ENCODE data around the gene SH3TC1. TPM values are rescaled to one million over a fixed set of nuclear protein-coding genes. Genes with fewer than 3 reads are reported as not detected.

Gene SH3TC1
- total RNA-seq, 1 donor from 2014 or later, result 1.2 TPM

DNA sequence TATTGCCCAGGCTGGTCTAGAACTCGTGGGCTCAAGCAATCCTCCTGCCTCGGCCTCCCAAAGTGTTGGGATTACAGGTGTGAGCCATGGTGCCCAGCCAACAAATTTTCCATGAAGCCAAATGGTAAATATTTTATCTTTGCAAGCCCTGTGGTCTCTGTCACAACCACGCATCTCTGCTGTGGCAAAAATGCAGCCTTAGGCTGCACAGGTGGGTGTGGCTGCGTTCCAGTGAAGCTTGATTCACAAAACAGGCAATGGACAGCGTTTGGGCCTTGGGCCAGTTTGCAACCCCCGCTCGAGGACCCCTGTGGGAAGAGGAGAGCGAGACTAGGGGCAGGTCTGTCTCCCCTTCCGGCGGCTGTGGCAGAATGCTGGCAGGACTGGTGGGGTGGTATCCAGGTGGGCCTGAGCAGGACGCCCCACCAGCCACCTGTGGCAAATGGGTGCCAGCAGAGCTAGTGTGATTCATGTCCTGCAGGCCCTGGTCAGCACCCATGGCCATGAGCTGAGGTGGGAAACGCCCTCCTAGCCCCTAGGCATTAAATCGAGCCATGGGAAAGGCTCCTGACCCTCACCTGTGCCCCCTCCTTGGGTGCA lies 90.2 kb downstream of the SH3TC1 start:
- peaks cover 31% of the 10 kb centered on the region for H3K36me3 Mint-ChIP-seq (ENCODE audit: low read depth, unreplicated experiment)

DNA sequence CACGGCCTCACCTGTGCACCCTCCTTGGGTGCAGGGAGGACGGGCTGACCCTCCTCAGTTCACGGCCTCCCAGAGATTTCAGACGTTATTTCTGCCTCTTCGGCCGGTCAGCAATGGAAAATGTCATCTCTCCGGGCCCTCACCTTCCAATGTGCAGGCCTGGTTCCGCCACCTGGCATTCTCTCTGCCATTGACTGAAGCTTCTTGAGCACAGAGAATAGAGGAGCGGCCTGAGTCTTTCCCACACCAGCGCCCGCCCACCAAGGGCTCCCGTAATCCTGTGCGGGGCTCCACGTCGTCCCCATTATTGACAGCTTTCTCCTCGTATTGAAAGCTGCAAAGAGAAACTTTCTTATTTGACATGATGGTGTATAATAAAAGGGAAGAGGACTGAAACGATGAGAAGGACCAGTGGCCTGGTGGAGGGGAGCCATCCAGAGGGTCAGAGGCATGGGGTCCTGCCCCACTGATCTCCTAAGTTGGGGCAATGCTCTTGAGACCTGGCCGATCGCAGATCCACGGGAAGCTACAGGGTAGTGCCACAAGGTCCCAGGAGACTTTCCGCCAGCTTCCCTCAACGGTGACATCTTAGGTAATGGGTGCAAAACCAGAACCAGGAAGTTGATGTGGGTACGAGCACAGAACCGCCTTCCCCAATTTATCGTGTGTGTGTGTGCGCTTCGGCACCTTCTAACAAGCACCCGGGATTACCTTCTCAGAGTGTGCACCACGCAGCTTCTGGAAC lies 91.0 kb downstream of the SH3TC1 start:
- no peaks in the 10 kb centered on the region for H3K4me1 Mint-ChIP-seq (ENCODE audit: low read depth, unreplicated experiment)
- Histone ChIP-seq H3K27me3 (ENCODE audit: insufficient read depth, low read length) (no peaks in the 10 kb centered on the region), H3K4me2 (ENCODE audit: low read length) (no peak overlapping the region), H3K27ac (ENCODE audit: low read depth, low read length) (no peak overlapping the region), H3K9ac (ENCODE audit: low read length) (no peak overlapping the region), H3K36me3 (ENCODE audit: insufficient read depth, low read length) (no peaks in the 10 kb centered on the region), H3K79me2 (ENCODE audit: insufficient read depth, low read length) (no peaks in the 10 kb centered on the region), H3K9me3 (ENCODE audit: insufficient read depth, low read depth, low read length) (no peaks in the 10 kb centered on the region), H4K20me1 (ENCODE audit: insufficient read depth, low read length) (no peaks in the 10 kb centered on the region), H3K4me1 (ENCODE audit: insufficient read depth, low read length) (no peaks in the 10 kb centered on the region), H2AFZ (ENCODE audit: low read depth, low read length) (no peak overlapping the region), H3K4me3 (ENCODE audit: insufficient read depth, low read depth, low read length) (no peak overlapping the region)
- no peak overlapping the region for H3K4me3 Mint-ChIP-seq (ENCODE audit: unreplicated experiment)
- FAIRE-seq, result no peak
- no peak for TF ChIP-seq EZH2 (IDR thresholded peaks at IDR 0.05; ENCODE audit: insufficient read depth, low read length)
- TF ChIP-seq, protein P1, sequence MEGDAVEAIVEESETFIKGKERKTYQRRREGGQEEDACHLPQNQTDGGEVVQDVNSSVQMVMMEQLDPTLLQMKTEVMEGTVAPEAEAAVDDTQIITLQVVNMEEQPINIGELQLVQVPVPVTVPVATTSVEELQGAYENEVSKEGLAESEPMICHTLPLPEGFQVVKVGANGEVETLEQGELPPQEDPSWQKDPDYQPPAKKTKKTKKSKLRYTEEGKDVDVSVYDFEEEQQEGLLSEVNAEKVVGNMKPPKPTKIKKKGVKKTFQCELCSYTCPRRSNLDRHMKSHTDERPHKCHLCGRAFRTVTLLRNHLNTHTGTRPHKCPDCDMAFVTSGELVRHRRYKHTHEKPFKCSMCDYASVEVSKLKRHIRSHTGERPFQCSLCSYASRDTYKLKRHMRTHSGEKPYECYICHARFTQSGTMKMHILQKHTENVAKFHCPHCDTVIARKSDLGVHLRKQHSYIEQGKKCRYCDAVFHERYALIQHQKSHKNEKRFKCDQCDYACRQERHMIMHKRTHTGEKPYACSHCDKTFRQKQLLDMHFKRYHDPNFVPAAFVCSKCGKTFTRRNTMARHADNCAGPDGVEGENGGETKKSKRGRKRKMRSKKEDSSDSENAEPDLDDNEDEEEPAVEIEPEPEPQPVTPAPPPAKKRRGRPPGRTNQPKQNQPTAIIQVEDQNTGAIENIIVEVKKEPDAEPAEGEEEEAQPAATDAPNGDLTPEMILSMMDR (IDR thresholded peaks at IDR 0.05; ENCODE audit: insufficient read depth, low read depth, low read length), result no peak
- peaks cover 16% of the 10 kb centered on the region for H3K27me3 Mint-ChIP-seq (ENCODE audit: low read depth, unreplicated experiment)
- H3K36me3 Mint-ChIP-seq (ENCODE audit: low read depth, unreplicated experiment), result peaks cover 35% of the 10 kb centered on the region
- H3K9me3 Mint-ChIP-seq (ENCODE audit: unreplicated experiment), result peaks cover 2% of the 10 kb centered on the region
- H3K27ac Mint-ChIP-seq (ENCODE audit: unreplicated experiment), result no peak overlapping the region
- no peak for DNase-seq (ENCODE audit: low read depth)

More for the DNA sequence above, 90.2 kb downstream of the SH3TC1 start:
- Histone ChIP-seq H3K9ac (ENCODE audit: low read length) (no peak overlapping the region), H3K4me1 (ENCODE audit: insufficient read depth, low read length) (no peaks in the 10 kb centered on the region), H3K4me2 (ENCODE audit: low read length) (no peak overlapping the region), H3K27me3 (ENCODE audit: insufficient read depth, low read length) (no peaks in the 10 kb centered on the region), H3K4me3 (ENCODE audit: insufficient read depth, low read depth, low read length) (no peak overlapping the region), H3K27ac (ENCODE audit: low read depth, low read length) (no peak overlapping the region), H3K79me2 (ENCODE audit: insufficient read depth, low read length) (no peaks in the 10 kb centered on the region), H4K20me1 (ENCODE audit: insufficient read depth, low read length) (no peaks in the 10 kb centered on the region), H3K9me3 (ENCODE audit: insufficient read depth, low read depth, low read length) (no peaks in the 10 kb centered on the region), H3K36me3 (ENCODE audit: insufficient read depth, low read length) (no peaks in the 10 kb centered on the region), H2AFZ (ENCODE audit: low read depth, low read length) (no peak overlapping the region)
- no peak overlapping the region for H3K4me3 Mint-ChIP-seq (ENCODE audit: unreplicated experiment)
- peaks cover 19% of the 10 kb centered on the region for H3K27me3 Mint-ChIP-seq (ENCODE audit: low read depth, unreplicated experiment)
- FAIRE-seq (no peak), DNase-seq (ENCODE audit: low read depth) (no peak)
- H3K27ac Mint-ChIP-seq (ENCODE audit: unreplicated experiment), result no peak overlapping the region
- H3K4me1 Mint-ChIP-seq (ENCODE audit: low read depth, unreplicated experiment), result no peaks in the 10 kb centered on the region
- peaks cover 2% of the 10 kb centered on the region for H3K9me3 Mint-ChIP-seq (ENCODE audit: unreplicated experiment)
- no peak for TF ChIP-seq EZH2 (IDR thresholded peaks at IDR 0.05; ENCODE audit: insufficient read depth, low read length)
- TF ChIP-seq, protein P1 (IDR thresholded peaks at IDR 0.05; ENCODE audit: insufficient read depth, low read depth, low read length), result no peak

DNA sequence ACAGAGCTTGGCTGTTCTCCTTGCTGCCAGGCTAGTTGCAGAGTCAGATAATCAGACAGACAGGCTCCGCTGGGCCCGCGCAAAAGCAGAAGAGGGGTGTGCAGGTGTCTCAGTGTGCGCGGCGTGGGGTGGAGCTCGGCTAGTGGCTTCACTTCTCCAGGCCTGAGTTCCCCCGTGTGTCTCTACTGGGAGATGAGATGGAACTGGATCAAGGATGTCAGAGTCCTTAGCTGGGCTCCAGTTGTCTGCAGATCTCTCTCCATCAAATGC lies 91.5 kb downstream of the SH3TC1 start:
- H3K4me2 ChIP-seq (ENCODE audit: low read length), result no peak overlapping the region
- no peak for FAIRE-seq
- Mint-ChIP-seq H3K36me3 (ENCODE audit: low read depth, unreplicated experiment) (peaks cover 34% of the 10 kb centered on the region), H3K4me1 (ENCODE audit: low read depth, unreplicated experiment) (no peaks in the 10 kb centered on the region), H3K27ac (ENCODE audit: unreplicated experiment) (no peak overlapping the region), H3K4me3 (ENCODE audit: unreplicated experiment) (no peak overlapping the region), H3K9me3 (ENCODE audit: unreplicated experiment) (no peaks in the 10 kb centered on the region), H3K27me3 (ENCODE audit: low read depth, unreplicated experiment) (peaks cover 13% of the 10 kb centered on the region)
- no peak overlapping the region for H3K27ac ChIP-seq (ENCODE audit: low read depth, low read length)
- no peaks in the 10 kb centered on the region for H3K36me3 ChIP-seq (ENCODE audit: insufficient read depth, low read length)
- H4K20me1 ChIP-seq (ENCODE audit: insufficient read depth, low read length), result no peaks in the 10 kb centered on the region
- H3K79me2 ChIP-seq (ENCODE audit: insufficient read depth, low read length), result no peaks in the 10 kb centered on the region
- TF ChIP-seq, protein P1 (IDR thresholded peaks at IDR 0.05; ENCODE audit: insufficient read depth, low read depth, low read length), result no peak
- TF ChIP-seq EZH2 (IDR thresholded peaks at IDR 0.05; ENCODE audit: insufficient read depth, low read length), result no peak
- H3K9ac ChIP-seq (ENCODE audit: low read length), result no peak overlapping the region
- H2AFZ ChIP-seq (ENCODE audit: low read depth, low read length), result no peak overlapping the region
- DNase-seq (ENCODE audit: low read depth), result no peak
- no peaks in the 10 kb centered on the region for H3K27me3 ChIP-seq (ENCODE audit: insufficient read depth, low read length)
- no peak overlapping the region for H3K4me3 ChIP-seq (ENCODE audit: insufficient read depth, low read depth, low read length)
- no peaks in the 10 kb centered on the region for H3K9me3 ChIP-seq (ENCODE audit: insufficient read depth, low read depth, low read length)
- H3K4me1 ChIP-seq (ENCODE audit: insufficient read depth, low read length), result no peaks in the 10 kb centered on the region
